ENCODE measurements around the gene BRAT1.

DNA sequence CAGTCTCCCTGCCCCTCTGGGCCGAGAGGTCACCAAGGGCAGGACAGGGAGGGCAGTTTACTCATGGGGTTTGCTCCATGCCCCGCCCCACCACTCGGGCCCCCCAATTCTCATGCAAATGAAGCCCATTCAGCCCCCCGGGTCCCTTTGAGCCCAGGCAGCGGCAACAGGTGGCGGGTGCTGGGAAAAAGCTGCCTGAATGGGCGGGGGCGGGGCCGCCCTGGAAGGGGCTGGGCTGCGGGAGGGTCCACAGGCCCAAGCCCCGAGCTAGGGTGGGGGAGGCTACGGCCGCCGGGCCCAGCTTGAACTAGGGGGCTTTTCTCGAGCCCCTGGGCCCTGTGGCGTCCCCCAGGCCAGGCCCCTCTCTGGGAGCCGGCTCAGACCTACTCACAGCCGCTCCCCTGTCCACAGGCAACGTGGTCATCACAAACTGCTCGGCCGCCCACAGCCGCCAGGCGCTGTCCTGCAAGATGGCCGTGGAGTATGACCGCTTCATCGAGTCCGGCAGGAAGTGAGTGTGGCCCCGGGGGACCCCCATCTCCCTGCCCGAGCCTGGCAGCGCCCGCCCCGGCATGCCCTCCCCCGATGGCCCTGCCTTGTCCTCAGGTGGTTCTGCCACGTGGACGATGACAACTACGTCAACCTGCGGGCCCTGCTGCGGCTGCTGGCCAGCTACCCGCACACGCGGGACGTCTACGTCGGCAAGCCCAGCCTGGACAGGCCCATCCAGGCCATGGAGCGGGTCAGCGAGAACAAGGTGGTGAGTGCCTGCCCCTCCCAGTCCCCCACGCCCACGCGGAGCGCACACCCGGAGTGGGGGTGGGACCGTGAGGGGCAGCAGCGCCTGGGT lies 30.3 kb downstream of the BRAT1 start:
- no peak for TF ChIP-seq POLR2A (IDR thresholded peaks at IDR 0.05; ENCODE audit: low read length)
- TF ChIP-seq GATA1 (IDR thresholded peaks at IDR 0.05; ENCODE audit: low read depth, low read length): no peak
